Ishikawa (cell line): ENCODE results near the gene HYKK.

Experiments
- CEBPB ChIP-seq: IDR thresholded peaks from 2 replicates; pipeline ENCODE4 v1.6.1; 2012
- CREB1 ChIP-seq: IDR thresholded peaks from 2 replicates; pipeline ENCODE4 v1.6.1; 2012; ENCODE audit warnings: low read depth
- EGR1 ChIP-seq: IDR thresholded peaks from 2 replicates; pipeline ENCODE4 v1.6.1; 2012
- EP300 ChIP-seq: IDR thresholded peaks from 2 replicates; pipeline ENCODE4 v1.6.1; 2012; ENCODE audit warnings: borderline replicate concordance
- FOXM1 ChIP-seq: IDR thresholded peaks from 2 replicates; pipeline ENCODE4 v1.6.1; 2012; ENCODE audit warnings: low read depth, borderline replicate concordance
- NFIC ChIP-seq: IDR thresholded peaks from 2 replicates; pipeline ENCODE4 v1.6.1; 2012
- RAD21 ChIP-seq: IDR thresholded peaks from 2 replicates; pipeline ENCODE4 v1.6.1; 2012; ENCODE audit warnings: low read depth
- TAF1 ChIP-seq: IDR thresholded peaks from 2 replicates; pipeline ENCODE4 v1.6.1; 2012; ENCODE audit warnings: low read depth, mild to moderate bottlenecking
- TCF12 ChIP-seq: IDR thresholded peaks from 2 replicates; pipeline ENCODE4 v1.6.1; 2012; ENCODE audit warnings: low read depth
- TEAD4 ChIP-seq: IDR thresholded peaks from 2 replicates; pipeline ENCODE4 v1.6.1; 2012
- YY1 ChIP-seq: IDR thresholded peaks from 2 replicates; pipeline ENCODE4 v1.6.1; 2012; ENCODE audit warnings: low read depth
- ZBTB7A ChIP-seq: IDR thresholded peaks from 2 replicates; pipeline ENCODE4 v1.6.1; 2012; ENCODE audit warnings: low read depth
- TF ChIP-seq, protein P1 (sequence below): IDR thresholded peaks from 2 replicates; pipeline ENCODE4 v1.6.1; 2012
- TF ChIP-seq, protein P2 (sequence below): IDR thresholded peaks from 2 replicates; pipeline ENCODE4 v1.6.1; 2012; ENCODE audit warnings: low read depth, mild to moderate bottlenecking
- TF ChIP-seq, protein P3 (sequence below): IDR thresholded peaks from 2 replicates; pipeline ENCODE4 v1.6.1; 2012

The HYKK gene

DNA sequence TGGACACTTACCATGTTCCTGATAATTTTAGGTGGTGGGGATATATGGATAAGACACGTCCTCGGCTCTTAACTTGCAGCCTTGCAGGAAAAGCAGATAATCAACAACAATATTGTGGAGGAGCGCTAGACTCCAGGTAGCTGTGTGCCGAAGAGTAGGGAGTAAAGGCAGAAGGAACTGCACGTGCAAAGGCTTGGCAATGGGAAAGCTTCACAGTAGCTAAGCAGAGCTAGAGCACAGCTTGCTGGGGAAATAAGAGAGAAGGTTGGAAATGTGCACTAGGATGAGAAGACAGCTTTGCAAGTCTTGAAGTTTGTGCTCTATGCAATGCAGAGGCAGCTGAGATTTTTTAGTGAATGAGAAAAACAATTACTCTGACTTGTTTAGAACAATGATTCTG lies 45.2 kb downstream of the HYKK start:
- TF ChIP-seq YY1 (no peak), TEAD4 (no peak), ZBTB7A (no peak), EP300 (no peak), CREB1 (no peak), NFIC (no peak), FOXM1 (no peak), CEBPB (no peak), RAD21 (no peak), TAF1 (no peak), TCF12 (no peak), EGR1 (no peak)
- TF ChIP-seq, protein P1, sequence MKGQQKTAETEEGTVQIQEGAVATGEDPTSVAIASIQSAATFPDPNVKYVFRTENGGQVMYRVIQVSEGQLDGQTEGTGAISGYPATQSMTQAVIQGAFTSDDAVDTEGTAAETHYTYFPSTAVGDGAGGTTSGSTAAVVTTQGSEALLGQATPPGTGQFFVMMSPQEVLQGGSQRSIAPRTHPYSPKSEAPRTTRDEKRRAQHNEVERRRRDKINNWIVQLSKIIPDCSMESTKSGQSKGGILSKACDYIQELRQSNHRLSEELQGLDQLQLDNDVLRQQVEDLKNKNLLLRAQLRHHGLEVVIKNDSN, result no peak
- TF ChIP-seq, protein P2, sequence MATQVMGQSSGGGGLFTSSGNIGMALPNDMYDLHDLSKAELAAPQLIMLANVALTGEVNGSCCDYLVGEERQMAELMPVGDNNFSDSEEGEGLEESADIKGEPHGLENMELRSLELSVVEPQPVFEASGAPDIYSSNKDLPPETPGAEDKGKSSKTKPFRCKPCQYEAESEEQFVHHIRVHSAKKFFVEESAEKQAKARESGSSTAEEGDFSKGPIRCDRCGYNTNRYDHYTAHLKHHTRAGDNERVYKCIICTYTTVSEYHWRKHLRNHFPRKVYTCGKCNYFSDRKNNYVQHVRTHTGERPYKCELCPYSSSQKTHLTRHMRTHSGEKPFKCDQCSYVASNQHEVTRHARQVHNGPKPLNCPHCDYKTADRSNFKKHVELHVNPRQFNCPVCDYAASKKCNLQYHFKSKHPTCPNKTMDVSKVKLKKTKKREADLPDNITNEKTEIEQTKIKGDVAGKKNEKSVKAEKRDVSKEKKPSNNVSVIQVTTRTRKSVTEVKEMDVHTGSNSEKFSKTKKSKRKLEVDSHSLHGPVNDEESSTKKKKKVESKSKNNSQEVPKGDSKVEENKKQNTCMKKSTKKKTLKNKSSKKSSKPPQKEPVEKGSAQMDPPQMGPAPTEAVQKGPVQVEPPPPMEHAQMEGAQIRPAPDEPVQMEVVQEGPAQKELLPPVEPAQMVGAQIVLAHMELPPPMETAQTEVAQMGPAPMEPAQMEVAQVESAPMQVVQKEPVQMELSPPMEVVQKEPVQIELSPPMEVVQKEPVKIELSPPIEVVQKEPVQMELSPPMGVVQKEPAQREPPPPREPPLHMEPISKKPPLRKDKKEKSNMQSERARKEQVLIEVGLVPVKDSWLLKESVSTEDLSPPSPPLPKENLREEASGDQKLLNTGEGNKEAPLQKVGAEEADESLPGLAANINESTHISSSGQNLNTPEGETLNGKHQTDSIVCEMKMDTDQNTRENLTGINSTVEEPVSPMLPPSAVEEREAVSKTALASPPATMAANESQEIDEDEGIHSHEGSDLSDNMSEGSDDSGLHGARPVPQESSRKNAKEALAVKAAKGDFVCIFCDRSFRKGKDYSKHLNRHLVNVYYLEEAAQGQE, result no peak
- TF ChIP-seq, protein P3, sequence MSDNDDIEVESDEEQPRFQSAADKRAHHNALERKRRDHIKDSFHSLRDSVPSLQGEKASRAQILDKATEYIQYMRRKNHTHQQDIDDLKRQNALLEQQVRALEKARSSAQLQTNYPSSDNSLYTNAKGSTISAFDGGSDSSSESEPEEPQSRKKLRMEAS, result no peak

DNA sequence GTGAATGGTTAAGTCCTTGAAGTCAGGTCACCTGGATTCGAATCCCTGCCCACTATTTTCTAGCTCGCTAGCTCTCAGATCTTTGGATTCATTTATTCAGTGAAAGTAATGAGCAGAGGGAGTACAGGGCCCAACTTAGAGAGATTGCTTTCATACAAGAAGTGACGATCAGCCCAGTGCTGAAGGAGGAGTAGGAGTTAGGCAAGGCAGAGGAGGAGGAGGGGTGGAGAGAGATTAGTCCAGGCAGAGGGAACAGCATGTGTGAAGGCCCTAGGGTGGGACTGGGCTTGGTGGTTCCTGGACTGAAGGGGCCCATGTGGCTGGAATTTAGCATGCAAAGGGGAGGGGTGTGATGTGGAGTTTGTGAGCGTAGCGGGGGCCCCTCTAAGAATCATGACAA lies 54.1 kb downstream of the HYKK start:
- TF ChIP-seq FOXM1, result no peak
- no peak for TF ChIP-seq CREB1
- TF ChIP-seq ZBTB7A, result no peak
- TF ChIP-seq EGR1, result no peak
- TF ChIP-seq TEAD4, result no peak
- no peak for TF ChIP-seq YY1
- TF ChIP-seq TCF12, result no peak
- TF ChIP-seq EP300, result no peak

DNA sequence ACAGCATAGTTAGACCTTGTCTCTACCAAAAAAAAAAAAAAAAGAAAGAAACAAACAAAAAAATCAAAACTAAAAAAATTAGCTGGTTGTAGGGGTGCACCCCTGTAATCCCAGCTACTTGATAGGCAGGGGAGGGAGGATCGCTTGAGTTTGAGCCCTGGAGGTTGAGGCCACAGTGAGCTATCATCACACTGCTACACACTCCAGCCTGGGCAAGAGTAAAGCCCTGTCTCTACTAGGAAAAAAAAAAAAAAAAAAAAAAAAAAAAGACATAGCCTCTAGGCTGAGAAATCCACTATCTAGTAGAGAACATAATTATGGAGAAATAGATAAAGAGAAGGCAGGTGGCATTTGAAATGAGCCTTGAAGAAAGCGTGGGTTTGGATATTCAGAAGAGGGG lies 55.7 kb downstream of the HYKK start:
- TF ChIP-seq CREB1 (no peak), TAF1 (no peak), EP300 (no peak), NFIC (no peak), CEBPB (no peak), ZBTB7A (no peak), EGR1 (no peak), RAD21 (no peak), TEAD4 (no peak), TCF12 (no peak), FOXM1 (no peak), YY1 (no peak)
- TF ChIP-seq, protein P2, result no peak
- TF ChIP-seq, protein P3, result no peak
- TF ChIP-seq, protein P1, result no peak

DNA sequence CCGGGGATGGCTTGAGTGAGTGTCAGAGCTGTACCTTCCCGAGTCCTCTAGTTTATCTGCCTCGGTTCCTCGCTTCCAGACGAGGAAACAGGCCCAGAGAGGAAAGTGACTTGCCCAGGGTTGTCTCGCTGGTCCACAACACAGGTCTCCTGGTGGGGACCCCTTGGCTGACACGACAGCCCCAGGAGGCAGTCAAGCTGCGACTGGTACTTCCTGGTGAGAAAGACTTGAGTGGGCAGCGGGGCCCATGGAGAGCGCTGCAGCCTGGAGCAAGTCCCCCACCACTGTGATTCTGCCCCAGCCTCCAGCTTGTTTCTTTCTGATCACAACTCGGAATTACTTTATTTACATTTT lies 57.3 kb downstream of the HYKK start:
- TF ChIP-seq, protein P2, result no peak
- no peak for TF ChIP-seq TAF1
- TF ChIP-seq, protein P3, result no peak
- no peak for TF ChIP-seq EGR1
- no peak for TF ChIP-seq NFIC
- no peak for TF ChIP-seq CEBPB
- no peak for TF ChIP-seq EP300
- no peak for TF ChIP-seq FOXM1
- TF ChIP-seq YY1, result no peak
- TF ChIP-seq RAD21, result no peak
- TF ChIP-seq CREB1, result no peak
- TF ChIP-seq, protein P1, result no peak
- no peak for TF ChIP-seq TCF12
